Measurements from ENCODE around the gene DLK1.

The DLK1 gene

DNA sequence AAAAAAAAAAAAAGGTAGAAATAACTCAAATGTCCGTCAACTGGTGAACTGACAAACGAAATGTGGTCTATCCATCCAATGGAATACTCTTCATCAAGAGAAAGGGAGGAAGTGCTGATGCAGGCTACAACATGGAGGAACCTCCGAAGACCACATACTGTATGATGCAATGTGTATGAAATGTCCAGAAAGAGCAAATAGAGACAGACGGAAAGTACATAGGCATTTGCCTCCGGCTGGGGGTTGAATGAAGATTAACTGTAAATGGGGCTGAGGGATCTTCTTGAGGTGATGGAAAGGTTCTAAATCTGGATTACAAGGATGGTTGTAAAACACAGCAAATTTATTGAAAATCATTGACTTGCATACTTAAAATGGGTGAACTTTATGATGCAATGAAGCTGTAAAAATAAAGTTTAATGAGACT, 35.4 kb downstream of the DLK1 start:
- DNase-seq (ENCODE audit: low spot score), result no peak

GRCh38 chr14:100762901-100763300, 36.2 kb downstream of the DLK1 start:
- no peak for DNase-seq (ENCODE audit: low spot score)
- no peak for TF ChIP-seq CTCF (IDR thresholded peaks at IDR 0.05; ENCODE audit: extremely low read depth, missing control alignments)

More for the DNA sequence above, 35.4 kb downstream of the DLK1 start:
- no peak for TF ChIP-seq CTCF (IDR thresholded peaks at IDR 0.05; ENCODE audit: extremely low read depth, missing control alignments)

- DNase-seq (ENCODE audit: low spot score), result no peak
- TF ChIP-seq CTCF (IDR thresholded peaks at IDR 0.05; ENCODE audit: extremely low read depth, missing control alignments), result no peak
These were observed 37.9 kb downstream of the DLK1 start for GRCh38 chr14:100764471-100765115.

DNA sequence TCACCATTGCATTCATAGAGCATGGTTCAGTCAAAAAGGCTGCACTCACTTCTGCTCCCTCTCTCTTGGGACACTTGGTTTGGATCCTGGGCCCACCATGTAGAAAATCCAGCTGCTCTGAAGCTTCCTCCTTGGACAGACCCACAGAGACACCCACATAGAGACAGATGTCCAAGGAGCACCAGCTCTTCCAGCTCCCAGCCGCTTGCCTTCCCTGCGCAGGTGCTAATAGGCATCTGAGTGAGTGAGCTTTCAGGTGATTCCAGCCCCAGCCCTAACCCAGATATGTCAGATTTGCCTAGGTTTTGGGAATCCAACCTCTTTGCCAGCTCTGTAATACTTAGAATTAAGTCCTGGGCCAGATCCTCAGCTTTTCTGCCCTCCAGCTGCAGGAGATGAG, 38.6 kb downstream of the DLK1 start:
- TF ChIP-seq CTCF (IDR thresholded peaks at IDR 0.05; ENCODE audit: extremely low read depth, missing control alignments), result no peak

DNA sequence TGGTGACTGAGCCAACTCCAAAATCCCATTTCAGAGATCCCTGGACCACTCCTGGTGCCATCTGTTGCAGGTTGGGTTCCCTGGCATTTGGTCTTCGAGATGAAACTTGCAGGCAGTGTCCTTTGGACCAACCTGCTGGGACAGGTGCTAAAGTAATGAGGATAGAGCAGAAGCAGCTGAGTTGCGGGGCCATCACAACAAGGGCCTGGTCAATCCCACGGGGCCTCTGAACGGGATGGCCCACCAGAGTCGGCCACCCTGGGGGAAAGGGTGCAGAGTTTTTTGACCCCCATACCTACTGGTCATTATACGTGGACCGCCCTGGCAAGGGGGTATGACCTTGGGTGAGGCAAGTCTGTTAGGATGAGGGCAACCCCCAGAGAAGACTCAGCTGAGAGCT, 39.3 kb downstream of the DLK1 start:
- DNase-seq (ENCODE audit: low spot score), result no peak
- no peak for TF ChIP-seq CTCF (IDR thresholded peaks at IDR 0.05; ENCODE audit: extremely low read depth, missing control alignments)

More for the DNA sequence above, 38.6 kb downstream of the DLK1 start:
- DNase-seq (ENCODE audit: low spot score), result no peak

DNA sequence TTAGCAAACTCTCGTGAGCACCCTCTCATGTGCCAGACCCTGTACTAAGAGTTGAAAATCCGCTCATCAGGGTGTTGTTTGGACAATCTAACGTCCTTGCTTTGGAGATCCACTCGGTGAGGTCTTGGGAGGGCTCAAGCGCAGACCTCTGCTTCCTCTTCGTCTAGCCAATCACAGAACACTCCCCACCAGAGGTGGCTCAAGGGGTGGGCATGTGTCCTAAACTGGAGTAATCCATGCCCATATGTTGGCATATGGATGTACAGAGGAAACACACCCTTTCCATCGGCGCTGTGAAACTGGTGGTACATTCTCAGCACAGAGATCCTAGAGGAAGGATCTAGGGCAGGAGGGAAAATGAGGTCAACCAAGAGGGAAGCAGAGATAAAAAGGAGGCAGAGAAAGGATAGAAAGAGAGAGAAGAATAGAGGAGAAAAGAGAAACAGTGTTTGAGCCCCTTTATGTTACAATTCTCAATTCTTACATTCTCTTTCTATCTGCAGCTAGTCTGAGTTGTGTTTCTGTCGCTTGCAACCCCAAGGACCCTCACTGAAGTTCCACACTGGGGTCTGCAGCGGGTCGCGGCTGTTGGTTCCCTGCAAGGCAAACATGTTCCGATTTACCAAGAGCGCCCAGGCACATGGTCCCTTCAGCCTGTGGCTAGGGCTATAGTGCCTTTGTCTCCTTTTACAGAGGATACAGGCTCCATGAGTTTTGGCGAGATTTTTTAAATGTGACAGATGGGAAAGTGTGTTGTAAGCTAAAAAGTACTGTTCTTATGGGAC, 40.5 kb downstream of the DLK1 start:
- DNase-seq (ENCODE audit: low spot score), result no peak
- TF ChIP-seq CTCF (IDR thresholded peaks at IDR 0.05; ENCODE audit: extremely low read depth, missing control alignments), result no peak

DNA sequence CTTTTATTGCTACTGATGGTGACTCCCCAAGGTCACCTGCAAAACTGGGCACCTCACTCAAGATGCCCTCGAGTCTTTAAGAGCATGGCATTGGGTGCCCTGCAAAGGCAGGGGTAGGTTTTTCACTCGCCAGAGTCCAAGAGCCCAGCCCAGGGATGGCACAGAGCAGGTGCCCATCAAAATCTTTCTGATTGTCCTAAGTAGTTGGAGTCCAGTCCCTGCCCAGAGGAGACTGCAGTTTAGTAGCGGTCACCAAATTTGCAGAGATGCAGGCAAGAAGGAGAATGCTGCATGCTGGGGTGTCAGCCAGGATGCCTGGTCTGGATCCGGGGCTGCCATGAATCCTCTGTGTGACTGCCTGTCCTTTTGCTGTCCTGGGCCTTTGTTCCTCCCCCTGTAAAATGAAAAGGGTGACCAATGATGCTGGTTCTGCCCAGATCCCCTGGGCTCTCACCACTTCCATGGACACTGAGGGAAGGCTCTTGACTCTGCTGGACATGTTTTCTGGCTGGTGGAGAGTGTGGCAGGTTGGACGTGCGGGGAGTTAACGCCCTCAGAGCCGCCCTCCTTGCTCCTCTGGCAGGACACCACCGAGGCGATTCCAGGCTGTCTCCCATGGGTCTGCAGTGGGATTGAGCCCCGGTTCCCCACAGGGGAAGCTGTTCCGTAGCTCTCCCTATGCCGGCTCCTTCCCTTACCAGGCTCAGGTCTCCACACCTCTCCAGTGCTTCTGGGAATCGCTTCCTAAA, 41.3 kb downstream of the DLK1 start:
- no peak for TF ChIP-seq CTCF (IDR thresholded peaks at IDR 0.05; ENCODE audit: extremely low read depth, missing control alignments)
- no peak for DNase-seq (ENCODE audit: low spot score)

Data from GM20000 (cell line).